Tibial nerve (tissue), 4 donors: Measurements from ENCODE around the gene BMAL1. TPM values are rescaled to one million over a fixed set of nuclear protein-coding genes. Genes with fewer than 3 reads are reported as not detected.

ENCODE experiments used
- DNase-seq, 2 donors: peaks; one replicate each; pipeline ENCODE4 v3.0.0-alpha.2; 2019; ENCODE audit warnings: low spot score in 2 of 2
- H3K27ac ChIP-seq, 4 donors: fragments of 200-600 bp; sonication (generic) in 3 of 4; one replicate each; pipeline ENCODE4 v1.5.1; 2017 to 2019; ENCODE audit warnings: mild to moderate bottlenecking in 1 of 4
- H3K27me3 ChIP-seq, 2 donors: fragments of 200-600 bp; sonication (generic) in 1 of 2; one replicate each; pipeline versions ENCODE4 v1.5.1 to v1.6.0; 2017 to 2019
- H3K36me3 ChIP-seq, 3 donors: fragments of 200-600 bp; sonication (generic); one replicate each; pipeline ENCODE4 v1.5.1; 2018 to 2019
- H3K4me1 ChIP-seq, 4 donors: fragments of 200-600 bp; sonication (generic) in 3 of 4; one replicate each; pipeline ENCODE4 v1.5.1; 2017 to 2019
- H3K4me3 ChIP-seq, 4 donors: fragments of 200-600 bp; sonication (generic) in 3 of 4; one replicate each; pipeline ENCODE4 v1.5.1; 2017 to 2019; ENCODE audit warnings: mild to moderate bottlenecking in 1 of 4, moderate library complexity in 1 of 4
- H3K9me3 ChIP-seq, 4 donors: fragments of 200-600 bp; sonication (generic) in 3 of 4; one replicate each; pipeline ENCODE4 v1.5.1; 2017 to 2019
- CTCF ChIP-seq, 5 experiments: fragments of 200-600 bp in 3 of 5; fragments of 450-650 bp in 2 of 5; sonication (generic) in 3 of 5; IDR thresholded peaks; one replicate each; pipeline ENCODE4 v1.5.1; 2016 to 2019; ENCODE audit warnings: antibody characterized with exemption in 5 of 5, mild to moderate bottlenecking in 3 of 5, moderate library complexity in 2 of 5
- EP300 ChIP-seq, 2 donors: sonication (generic); formaldehyde crosslinking; IDR thresholded peaks; one replicate each; pipeline ENCODE4 v1.6.1; 2017; ENCODE audit warnings: antibody characterized with exemption in 2 of 2, mild to moderate bottlenecking in 1 of 2
- POLR2A ChIP-seq, 2 donors: fragments of 450-650 bp; IDR thresholded peaks; one replicate each; pipeline ENCODE4 v1.6.1; 2017; ENCODE audit warnings: antibody characterized with exemption in 2 of 2, mild to moderate bottlenecking in 2 of 2, moderate library complexity in 2 of 2
- WGBS, 2 donors: methylation state at CpG; one replicate each; pipeline ENCODE4 v1.1.5; 2018; 5-methylcytosine and 5-hydroxymethylcytosine counted together
- total RNA-seq, 4 donors: library from RNA; depleted of rRNA; stranded (reverse); fragments of >200 nt; gene quantifications; one replicate each; pipeline ENCODE4 v1.1.0, GENCODE V29; 2016

Gene BMAL1
- total RNA-seq, 4 donors from 2014 or later = 34.5 to 61.2 (median 58.0) TPM

GRCh38 chr11:13347901-13348300 is 70.3 kb downstream of the BMAL1 start:
- peaks cover 0 to 16% (median 0%) of the 10 kb centered on the region in 4 donors for H3K4me1 ChIP-seq
- H3K9me3 ChIP-seq = no peaks in the 10 kb centered on the region
- peaks cover 0 to 32% (median 0%) of the 10 kb centered on the region in 3 donors for H3K36me3 ChIP-seq
- H3K27ac ChIP-seq = no peak overlapping the region
- no peak overlapping the region for H3K4me3 ChIP-seq
- TF ChIP-seq POLR2A (IDR thresholded peaks at IDR 0.05) (no peak), EP300 (IDR thresholded peaks at IDR 0.05) (no peak), CTCF (IDR thresholded peaks at IDR 0.05) (no peak)
- 83 to 85% methylated on average over 7 of the region's 7 CpGs for WGBS, 2 donors
- no peak for DNase-seq
- H3K27me3 ChIP-seq = no peaks in the 10 kb centered on the region

GRCh38 chr11:13348305-13348704 is 70.7 kb downstream of the BMAL1 start:
- TF ChIP-seq POLR2A (IDR thresholded peaks at IDR 0.05) (no peak), EP300 (IDR thresholded peaks at IDR 0.05) (no peak), CTCF (IDR thresholded peaks at IDR 0.05) (no peak)
- peaks cover 0 to 16% (median 0%) of the 10 kb centered on the region in 4 donors for H3K4me1 ChIP-seq
- DNase-seq = no peak
- H3K9me3 ChIP-seq = no peaks in the 10 kb centered on the region
- no peak overlapping the region for H3K27ac ChIP-seq
- no peaks in the 10 kb centered on the region for H3K27me3 ChIP-seq
- H3K36me3 ChIP-seq = peaks cover 0 to 36% (median 0%) of the 10 kb centered on the region in 3 donors
- 55 to 71% methylated on average over 3 of the region's 3 CpGs for WGBS, 2 donors
- no peak overlapping the region for H3K4me3 ChIP-seq

- no peak overlapping the region for H3K27ac ChIP-seq
- no peak for DNase-seq
- no peaks in the 10 kb centered on the region for H3K27me3 ChIP-seq
- 87 to 89% methylated on average over 6 of the region's 6 CpGs for WGBS, 2 donors
- no peak overlapping the region for H3K4me3 ChIP-seq
- H3K9me3 ChIP-seq = no peaks in the 10 kb centered on the region
- H3K4me1 ChIP-seq = peaks cover 0 to 12% (median 0%) of the 10 kb centered on the region in 4 donors
- H3K36me3 ChIP-seq = peaks cover 0 to 43% (median 0%) of the 10 kb centered on the region in 3 donors
- TF ChIP-seq POLR2A (IDR thresholded peaks at IDR 0.05) (no peak), CTCF (IDR thresholded peaks at IDR 0.05) (no peak), EP300 (IDR thresholded peaks at IDR 0.05) (no peak)
These were observed 71.5 kb downstream of the BMAL1 start for GRCh38 chr11:13349046-13349445.

- Histone ChIP-seq H3K4me3 (no peak overlapping the region), H3K27ac (no peak overlapping the region), H3K9me3 (no peaks in the 10 kb centered on the region), H3K36me3 (peaks cover 0 to 49% (median 0%) of the 10 kb centered on the region in 3 donors), H3K27me3 (no peaks in the 10 kb centered on the region), H3K4me1 (peaks cover 0 to 10% (median 0%) of the 10 kb centered on the region in 4 donors)
- WGBS, 2 donors = 80 to 81% methylated on average over 6 of the region's 6 CpGs
- TF ChIP-seq CTCF (IDR thresholded peaks at IDR 0.05) (no peak), EP300 (IDR thresholded peaks at IDR 0.05) (no peak), POLR2A (IDR thresholded peaks at IDR 0.05) (no peak)
- DNase-seq = no peak
These were observed 72.0 kb downstream of the BMAL1 start for GRCh38 chr11:13349581-13349980.

DNA sequence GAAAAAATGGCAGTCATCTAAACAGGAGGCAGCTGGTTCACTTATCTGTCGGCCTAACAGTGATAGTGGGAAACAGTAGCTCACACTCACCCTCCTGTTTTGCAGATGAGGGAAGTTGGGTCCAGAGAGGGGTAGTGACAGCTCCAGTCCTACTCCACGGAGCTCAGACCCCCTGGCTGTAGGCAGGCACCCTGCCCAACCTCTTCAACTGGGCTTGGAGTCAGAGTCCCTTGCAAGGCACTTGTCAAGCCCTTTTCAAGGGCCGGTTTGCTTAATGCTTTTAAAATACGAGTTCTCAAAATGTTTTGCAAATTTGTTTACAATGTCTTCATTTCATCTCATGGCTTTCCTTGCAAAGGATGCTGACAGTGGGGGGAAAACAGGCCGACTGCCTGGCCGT is 75.1 kb downstream of the BMAL1 start:
- no peak for DNase-seq
- TF ChIP-seq CTCF (IDR thresholded peaks at IDR 0.05) = no peak
- TF ChIP-seq EP300 (IDR thresholded peaks at IDR 0.05) = no peak
- TF ChIP-seq POLR2A (IDR thresholded peaks at IDR 0.05) = no peak
- no peak overlapping the region for H3K4me3 ChIP-seq
- no peaks in the 10 kb centered on the region for H3K27me3 ChIP-seq
- H3K27ac ChIP-seq = no peak overlapping the region
- peaks cover 0 to 70% (median 5%) of the 10 kb centered on the region in 3 donors for H3K36me3 ChIP-seq
- H3K9me3 ChIP-seq = no peaks in the 10 kb centered on the region
- 85 to 86% methylated on average over 6 of the region's 6 CpGs for WGBS, 2 donors
- H3K4me1 ChIP-seq = peaks cover 0 to 9% (median 0%) of the 10 kb centered on the region in 4 donors
